ENCODE results near the gene CACNB2. TPM values are rescaled to one million over a fixed set of nuclear protein-coding genes. Genes with fewer than 3 reads are reported as not detected.
"Not testable (repeated sequence)": the region's sequence is repeated elsewhere in the genome, so short reads cannot be mapped to it uniquely, and the experiment has no call there.

The CACNB2 gene
- total RNA-seq, 2 donors from 2014 or later: 5.5 to 17.4 TPM

DNA sequence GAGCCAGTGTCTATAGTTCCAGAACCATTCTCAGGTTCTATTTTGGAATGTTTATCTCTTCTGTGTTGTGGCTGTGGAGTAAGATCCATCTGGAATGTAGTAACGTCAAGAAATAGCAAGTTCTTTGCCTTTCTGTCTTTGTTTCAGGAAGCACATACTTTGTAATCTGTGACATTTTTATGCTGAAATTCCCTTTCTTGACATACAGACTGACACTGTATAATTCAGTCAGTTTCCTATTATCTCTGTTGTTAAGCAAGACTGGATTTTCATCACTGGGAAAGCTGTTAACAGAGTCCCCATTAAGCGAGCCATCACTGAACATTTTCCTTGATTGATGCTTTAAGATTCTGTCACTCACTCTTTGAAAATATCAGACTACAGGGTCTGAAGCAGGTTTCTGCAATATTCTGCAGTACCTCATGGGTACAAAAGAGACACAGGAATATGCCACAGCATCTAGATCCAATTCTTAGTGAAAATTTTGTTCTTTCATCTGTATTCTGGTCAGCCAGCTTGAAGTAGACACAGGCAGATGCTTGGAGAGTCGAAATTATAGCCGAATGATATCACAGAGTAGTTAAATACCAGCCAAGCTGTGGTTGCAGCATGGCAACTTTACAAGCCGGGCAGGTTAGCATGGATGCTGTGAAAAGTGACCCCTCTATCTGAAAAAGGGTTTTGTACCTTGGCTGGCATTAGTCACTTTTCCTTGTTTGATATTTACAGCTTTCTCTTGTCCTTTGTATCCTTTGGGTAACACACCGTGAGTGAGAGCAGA is 62.6 kb downstream of the CACNB2 start:
- H3K9me3 ChIP-seq: no peaks in the 10 kb centered on the region
- TF ChIP-seq POLR2A (IDR thresholded peaks at IDR 0.05) (no peak), POLR2AphosphoS5 (IDR thresholded peaks at IDR 0.05) (no peak)
- TF ChIP-seq, protein P1, sequence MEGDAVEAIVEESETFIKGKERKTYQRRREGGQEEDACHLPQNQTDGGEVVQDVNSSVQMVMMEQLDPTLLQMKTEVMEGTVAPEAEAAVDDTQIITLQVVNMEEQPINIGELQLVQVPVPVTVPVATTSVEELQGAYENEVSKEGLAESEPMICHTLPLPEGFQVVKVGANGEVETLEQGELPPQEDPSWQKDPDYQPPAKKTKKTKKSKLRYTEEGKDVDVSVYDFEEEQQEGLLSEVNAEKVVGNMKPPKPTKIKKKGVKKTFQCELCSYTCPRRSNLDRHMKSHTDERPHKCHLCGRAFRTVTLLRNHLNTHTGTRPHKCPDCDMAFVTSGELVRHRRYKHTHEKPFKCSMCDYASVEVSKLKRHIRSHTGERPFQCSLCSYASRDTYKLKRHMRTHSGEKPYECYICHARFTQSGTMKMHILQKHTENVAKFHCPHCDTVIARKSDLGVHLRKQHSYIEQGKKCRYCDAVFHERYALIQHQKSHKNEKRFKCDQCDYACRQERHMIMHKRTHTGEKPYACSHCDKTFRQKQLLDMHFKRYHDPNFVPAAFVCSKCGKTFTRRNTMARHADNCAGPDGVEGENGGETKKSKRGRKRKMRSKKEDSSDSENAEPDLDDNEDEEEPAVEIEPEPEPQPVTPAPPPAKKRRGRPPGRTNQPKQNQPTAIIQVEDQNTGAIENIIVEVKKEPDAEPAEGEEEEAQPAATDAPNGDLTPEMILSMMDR (IDR thresholded peaks at IDR 0.05): no peak
- H3K4me1 ChIP-seq (replicated peaks): peaks cover 2% of the 10 kb centered on the region
- DNase-seq (ENCODE audit: low spot score): no peak
- WGBS: 41% methylated on average over 6 of the region's 6 CpGs
- H3K36me3 ChIP-seq: no peaks in the 10 kb centered on the region
- H3K4me3 ChIP-seq: no peak overlapping the region
- intact Hi-C loops (cut with DNase I): loop anchor here (5.0 kb wide), 1 partner anchor 61 kb away; the partner anchor contains the start of gene CACNB2
- peak overlapping the region in 1 of 2 donors; percentile 45 for H3K27ac ChIP-seq
- no peaks in the 10 kb centered on the region for H3K27me3 ChIP-seq (replicated peaks; ENCODE audit: insufficient read depth)

DNA sequence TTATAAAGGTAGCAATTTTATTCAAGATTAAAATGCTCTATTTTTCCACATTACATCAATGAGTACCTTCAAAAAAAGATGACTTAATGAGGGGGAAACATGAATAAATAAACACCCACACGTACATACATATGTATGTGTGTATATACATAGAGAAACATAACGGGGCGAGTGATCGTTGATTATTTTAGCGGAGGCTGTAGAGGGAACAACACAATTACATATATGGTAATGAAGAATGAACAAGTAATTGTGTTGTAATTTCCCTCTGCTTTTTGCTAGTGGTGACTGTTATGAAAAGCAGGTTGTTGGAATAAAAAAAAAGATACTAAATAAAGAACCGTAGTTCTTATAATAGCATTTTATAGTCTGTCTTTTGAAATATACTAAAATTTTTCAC is 63.2 kb downstream of the CACNB2 start:
- Histone ChIP-seq H3K36me3 (no peaks in the 10 kb centered on the region), H3K4me3 (no peak overlapping the region), H3K9me3 (no peaks in the 10 kb centered on the region), H3K27ac (peak overlapping the region; percentile 14 to 45), H3K27me3 (replicated peaks; ENCODE audit: insufficient read depth) (no peaks in the 10 kb centered on the region), H3K4me1 (replicated peaks) (peaks cover 2% of the 10 kb centered on the region)
- intact Hi-C loops (cut with DNase I): loop anchor here (5.0 kb wide), 1 partner anchor 61 kb away; the partner anchor contains the start of gene CACNB2
- no peak for DNase-seq (ENCODE audit: low spot score)
- 27% methylated on average over 6 of the region's 6 CpGs for WGBS
- no peak for TF ChIP-seq POLR2A (IDR thresholded peaks at IDR 0.05)
- TF ChIP-seq, protein P1 (IDR thresholded peaks at IDR 0.05): no peak
- TF ChIP-seq POLR2AphosphoS5 (IDR thresholded peaks at IDR 0.05): no peak

DNA sequence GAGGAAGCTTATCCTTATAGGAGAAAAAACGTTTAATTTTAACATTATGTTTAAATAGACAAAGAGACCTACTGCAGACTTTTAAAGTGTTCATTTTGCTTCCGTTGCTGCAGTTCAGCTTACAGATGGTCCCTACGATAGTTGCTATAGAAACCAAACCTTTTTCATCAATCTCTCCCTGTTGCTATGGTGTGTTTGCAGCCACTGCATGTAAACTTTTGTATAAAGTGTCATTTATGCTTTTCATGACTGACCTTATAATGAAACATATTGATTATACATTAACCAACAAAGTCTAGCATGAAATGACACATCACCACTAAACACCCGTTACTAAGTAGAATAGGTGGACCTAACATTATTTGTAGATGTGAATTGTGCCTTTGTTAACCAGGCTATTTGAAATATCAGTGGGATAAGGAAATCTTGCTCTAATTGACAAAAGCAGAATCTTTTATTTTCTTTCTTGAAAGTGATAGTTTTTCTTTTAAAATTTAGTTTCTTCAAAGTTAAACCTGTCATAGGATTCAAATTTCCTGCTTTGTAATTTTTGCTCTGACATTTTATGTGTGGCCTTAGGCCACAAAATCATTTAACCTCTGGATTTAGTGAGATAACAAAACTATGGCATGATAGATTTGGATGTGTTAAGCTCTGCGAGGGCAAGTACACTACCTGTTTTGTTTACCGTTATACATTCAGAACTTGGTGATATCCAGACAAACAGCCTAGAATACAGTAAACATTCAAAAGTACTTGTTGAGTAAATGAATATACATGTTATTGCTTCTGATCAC is 64.0 kb downstream of the CACNB2 start:
- Histone ChIP-seq H3K27me3 (replicated peaks; ENCODE audit: insufficient read depth) (no peaks in the 10 kb centered on the region), H3K4me1 (replicated peaks) (peaks cover 2% of the 10 kb centered on the region), H3K27ac (peak overlapping the region in 1 of 2 donors; percentile 14), H3K9me3 (no peaks in the 10 kb centered on the region), H3K36me3 (no peaks in the 10 kb centered on the region), H3K4me3 (no peak overlapping the region)
- intact Hi-C loops (cut with DNase I): loop anchor here (5.0 kb wide), 1 partner anchor 62 kb away; the partner anchor contains the start of gene CACNB2
- WGBS: 28% methylated on average over 6 of the region's 6 CpGs
- no peak for DNase-seq (ENCODE audit: low spot score)
- no peak for TF ChIP-seq POLR2AphosphoS5 (IDR thresholded peaks at IDR 0.05)
- no peak for TF ChIP-seq POLR2A (IDR thresholded peaks at IDR 0.05)
- TF ChIP-seq, protein P1 (IDR thresholded peaks at IDR 0.05): no peak

DNA sequence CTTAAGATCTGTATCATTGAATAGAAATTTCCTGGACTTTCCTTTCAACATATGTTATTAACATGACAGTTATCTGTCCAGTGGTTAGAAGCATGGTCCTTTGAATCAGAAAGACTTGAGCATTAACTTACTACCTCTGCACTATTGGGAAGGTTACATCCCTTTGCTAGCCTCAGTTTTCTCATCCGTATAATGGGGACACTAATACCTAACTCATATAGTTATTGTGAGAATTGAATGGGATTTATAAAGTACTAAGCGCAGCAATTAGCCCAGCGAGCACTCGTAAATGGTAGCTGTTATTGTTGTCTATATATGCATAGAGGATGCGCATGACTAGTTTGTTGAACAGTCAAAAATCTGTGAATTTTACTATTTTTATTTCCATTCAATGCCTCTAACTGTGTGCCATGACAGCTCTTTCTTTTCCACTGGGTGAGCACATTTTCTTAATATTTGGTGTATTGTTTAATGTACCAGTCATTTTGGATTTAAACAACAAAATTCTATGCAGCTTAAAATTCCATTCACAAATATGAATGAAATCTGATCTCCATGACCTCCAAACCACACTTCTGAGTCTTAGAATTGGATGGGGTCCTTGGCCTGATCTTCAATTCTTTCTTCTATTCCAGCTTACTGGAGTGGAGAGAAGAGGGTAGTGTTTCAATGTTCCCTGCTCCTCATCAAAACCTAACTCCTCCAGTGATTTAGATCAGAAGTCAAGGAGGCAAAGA is 65.0 kb downstream of the CACNB2 start:
- no peaks in the 10 kb centered on the region for H3K36me3 ChIP-seq
- DNase-seq (ENCODE audit: low spot score): no peak
- H3K27ac ChIP-seq: no peak overlapping the region
- no peaks in the 10 kb centered on the region for H3K9me3 ChIP-seq
- intact Hi-C loops (cut with DNase I): no loop called here
- 95% methylated on average over 5 of the region's 5 CpGs for WGBS
- TF ChIP-seq POLR2A (IDR thresholded peaks at IDR 0.05) (no peak), POLR2AphosphoS5 (IDR thresholded peaks at IDR 0.05) (no peak)
- TF ChIP-seq, protein P1 (IDR thresholded peaks at IDR 0.05): no peak
- H3K4me3 ChIP-seq: no peak overlapping the region
- peaks cover 2% of the 10 kb centered on the region for H3K4me1 ChIP-seq (replicated peaks)
- H3K27me3 ChIP-seq (replicated peaks; ENCODE audit: insufficient read depth): no peaks in the 10 kb centered on the region

DNA sequence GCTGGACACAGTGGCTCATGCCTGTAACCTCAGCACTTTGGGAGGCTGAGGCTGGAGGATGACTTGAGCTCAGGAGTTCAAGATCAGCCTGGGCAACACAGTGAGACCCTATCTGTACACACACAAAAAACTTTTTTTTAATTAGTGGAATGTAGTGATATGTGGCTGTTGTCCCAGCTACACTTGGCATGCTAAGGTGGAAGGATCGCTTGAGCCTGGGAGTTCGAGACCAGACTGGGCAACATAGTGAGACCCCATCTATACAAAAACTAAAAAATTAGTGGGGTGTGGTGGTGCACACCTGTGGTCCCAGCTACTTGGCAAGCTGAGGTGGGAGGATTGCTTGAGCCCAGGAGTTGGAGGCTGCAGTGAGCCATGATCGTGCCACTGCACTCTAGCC is 68.0 kb downstream of the CACNB2 start:
- H3K9me3 ChIP-seq; DNase-seq (ENCODE audit: low spot score); H3K4me3 ChIP-seq; H3K27me3 ChIP-seq (replicated peaks; ENCODE audit: insufficient read depth); intact Hi-C loops (cut with DNase I); H3K36me3 ChIP-seq; H3K4me1 ChIP-seq (replicated peaks); H3K27ac ChIP-seq: not testable (repeated sequence)
- WGBS: 96% methylated on average over 3 of the region's 3 CpGs

Measured in prostate gland (tissue), 2 donors.